Calu3 (cell line): Measurements from ENCODE around the gene ANKZF1. TPM values are rescaled to one million over a fixed set of nuclear protein-coding genes. Genes with fewer than 3 reads are reported as not detected.

Source experiments
- BruUV-seq: library from RNA; stranded (reverse); fragments of 400-500 nt; replicated peaks from 2 replicates; lab custom pipeline; 2021; lab: Mats Ljungman, UMichigan
- CTCF ChIA-PET: fragments of 300-600 bp; sonication (Branson Sonifier 250); formaldehyde crosslinking; loops from one replicate; lab custom pipeline; 2022; ENCODE audit warnings: antibody characterized with exemption; lab: Charles Lee
- DNase-seq: peaks from one replicate; pipeline ENCODE4 v3.0.0; 2022
- H3K27ac Mint-ChIP-seq: one replicate; pipeline ENCODE4 v1.8.0; 2022; ENCODE audit warnings: mixed read lengths; ENCODE audit not compliant: unreplicated experiment
- H3K27me3 Mint-ChIP-seq: one replicate; pipeline ENCODE4 v1.8.0; 2022; ENCODE audit warnings: mixed read lengths; ENCODE audit not compliant: unreplicated experiment
- H3K36me3 Mint-ChIP-seq: one replicate; pipeline ENCODE4 v1.8.0; 2022; ENCODE audit warnings: mild to moderate bottlenecking, moderate library complexity, mixed read lengths; ENCODE audit not compliant: insufficient read depth, unreplicated experiment
- H3K4me1 Mint-ChIP-seq: one replicate; pipeline ENCODE4 v1.8.0; 2022; ENCODE audit warnings: mild to moderate bottlenecking, low read depth, mixed read lengths; ENCODE audit not compliant: unreplicated experiment
- H3K4me3 Mint-ChIP-seq: one replicate; pipeline ENCODE4 v1.8.0; 2022; ENCODE audit warnings: mild to moderate bottlenecking, low read depth, moderate library complexity, mixed read lengths; ENCODE audit not compliant: unreplicated experiment
- H3K9me3 Mint-ChIP-seq: one replicate; pipeline ENCODE4 v1.8.0; 2022; ENCODE audit warnings: low read depth, mixed read lengths; ENCODE audit not compliant: unreplicated experiment
- CTCF ChIP-seq: fragments of 200-600 bp; IDR thresholded peaks from one replicate; pipeline ENCODE4 v1.8.0; 2022; ENCODE audit warnings: antibody characterized with exemption; ENCODE audit not compliant: unreplicated experiment
- intact Hi-C: fragments of 100-400 bp; cut with micrococcal nuclease; formaldehyde crosslinking; loops from one replicate; pipeline ENCODE4 v1.10.0; 2022; ENCODE audit not compliant: unreplicated experiment
- total RNA-seq: library from RNA; stranded (reverse); gene quantifications from 2 replicates; pipeline ENCODE4 v1.2.3, GENCODE V29; 2022

ANKZF1 gene
- total RNA-seq, 1 experiment from 2014 or later = 56.6 TPM

GRCh38 chr2:219250049-219250781 is 20.6 kb downstream of the ANKZF1 start:
- Mint-ChIP-seq H3K4me1 (peaks cover 55% of the 10 kb centered on the region), H3K27me3 (no peaks in the 10 kb centered on the region), H3K4me3 (peak overlapping the region; percentile 54), H3K36me3 (peaks cover 72% of the 10 kb centered on the region), H3K27ac (peak overlapping the region; percentile 96), H3K9me3 (no peaks in the 10 kb centered on the region)
- CTCF ChIA-PET = interaction anchor here (1.1 to 2.6 kb wide), 4 partner anchors 22 to 45 kb away, joined by 4 to 26 read pairs (median 10); partner anchors contain the start of gene DNAJB2
- no peak for TF ChIP-seq CTCF
- BruUV-seq = no TSS peak
- DNase-seq = no peak
- intact Hi-C loops = loop anchor here (5.0 kb wide), 1 partner anchor 47 kb away; no protein-coding TSS in a partner anchor

GRCh38 chr2:219251656-219252055 is 22.1 kb downstream of the ANKZF1 start:
- no peak for TF ChIP-seq CTCF
- Mint-ChIP-seq H3K27me3 (no peaks in the 10 kb centered on the region), H3K4me3 (peak overlapping the region; percentile 95), H3K36me3 (peaks cover 57% of the 10 kb centered on the region), H3K9me3 (no peaks in the 10 kb centered on the region), H3K27ac (no peak overlapping the region), H3K4me1 (peaks cover 56% of the 10 kb centered on the region)
- CTCF ChIA-PET = interaction anchor here (1.0 kb wide), 1 partner anchor 193 kb away, joined by 3 read pairs; no protein-coding TSS in a partner anchor
- intact Hi-C loops = loop anchor here (5.0 kb wide), 1 partner anchor 46 kb away; no protein-coding TSS in a partner anchor
- BruUV-seq = no TSS peak
- no peak for DNase-seq

DNA sequence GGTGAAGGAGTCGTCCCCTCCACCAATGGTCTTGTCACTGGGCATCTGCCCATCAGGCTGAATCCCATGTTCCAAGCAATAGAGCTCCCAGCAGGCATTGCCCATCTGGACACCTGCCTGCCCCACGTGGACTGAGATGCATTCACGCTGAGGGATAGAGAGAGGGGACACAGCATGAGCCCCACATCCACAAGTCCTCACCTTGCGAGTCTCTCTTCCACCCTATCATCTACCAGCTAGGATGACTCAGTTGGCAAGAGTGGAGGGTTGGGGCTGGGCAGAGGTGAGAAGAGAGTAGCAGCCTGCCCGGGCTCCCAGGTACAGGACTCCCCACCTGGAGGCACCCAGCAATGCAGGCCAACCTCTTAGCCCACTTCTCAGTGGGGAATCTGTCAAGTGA is 22.5 kb downstream of the ANKZF1 start:
- intact Hi-C loops = loop anchor here (5.0 kb wide), 1 partner anchor 45 kb away; no protein-coding TSS in a partner anchor
- Mint-ChIP-seq H3K36me3 (peaks cover 55% of the 10 kb centered on the region), H3K4me3 (peak overlapping the region; percentile 95), H3K9me3 (no peaks in the 10 kb centered on the region), H3K27me3 (no peaks in the 10 kb centered on the region), H3K27ac (no peak overlapping the region), H3K4me1 (peaks cover 56% of the 10 kb centered on the region)
- BruUV-seq = no TSS peak
- no peak for TF ChIP-seq CTCF
- no peak for DNase-seq
- CTCF ChIA-PET = interaction anchor here (1.8 to 3.2 kb wide), 2 partner anchors 35 to 43 kb away, joined by 7 to 10 read pairs; no protein-coding TSS in a partner anchor

DNA sequence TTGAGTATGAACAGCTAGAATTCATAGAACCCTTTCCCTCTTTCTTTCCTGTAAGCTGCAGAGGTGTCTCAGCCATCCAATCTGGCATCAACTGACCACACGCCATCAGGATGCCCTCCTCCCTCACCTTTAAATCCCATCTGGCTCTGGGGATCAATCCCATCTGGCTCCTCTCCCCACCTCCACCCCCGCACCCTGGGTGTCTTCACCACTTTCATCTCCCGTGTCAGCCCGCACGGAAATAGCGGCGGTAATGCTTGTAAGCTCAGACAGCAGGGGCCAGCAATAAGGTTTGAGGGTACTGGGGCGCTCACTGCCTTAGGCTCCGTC is 22.9 kb downstream of the ANKZF1 start:
- peak overlapping the region; percentile 95 for H3K4me3 Mint-ChIP-seq
- no peak for TF ChIP-seq CTCF
- H3K36me3 Mint-ChIP-seq = peaks cover 55% of the 10 kb centered on the region
- no peaks in the 10 kb centered on the region for H3K9me3 Mint-ChIP-seq
- CTCF ChIA-PET = interaction anchor here (1.5 to 3.2 kb wide), 3 partner anchors 27 to 42 kb away, joined by 5 to 10 read pairs (median 7); partner anchors contain the start of gene DNAJB2
- intact Hi-C loops = loop anchor here (5.0 kb wide), 1 partner anchor 45 kb away; no protein-coding TSS in a partner anchor
- peak overlapping the region; percentile 70 for H3K27ac Mint-ChIP-seq
- no peak for DNase-seq
- H3K27me3 Mint-ChIP-seq = no peaks in the 10 kb centered on the region
- H3K4me1 Mint-ChIP-seq = peaks cover 56% of the 10 kb centered on the region
- BruUV-seq = no TSS peak
